Brain microvascular endothelial cell (primary cell): Measurements from ENCODE around the gene RRM2.
"Not testable (repeated sequence)": the region's sequence is repeated elsewhere in the genome, so short reads cannot be mapped to it uniquely, and the experiment has no call there.

Experiments
- DNase-seq: peaks from one replicate; pipeline ENCODE4 v3.0.0-alpha.2; 2020
- H3K27ac ChIP-seq: fragments of 250-450 bp; sonication (Bioruptor Pico); 2 replicates; pipeline ENCODE4 v1.5.1; 2020; ENCODE audit warnings: mild to moderate bottlenecking, moderate library complexity
- H3K27me3 ChIP-seq: fragments of 250-450 bp; sonication (Bioruptor Pico); replicated peaks from 2 replicates; pipeline ENCODE4 v1.5.1; 2020; ENCODE audit warnings: mild to moderate bottlenecking
- H3K36me3 ChIP-seq: fragments of 250-450 bp; sonication (Bioruptor Pico); replicated peaks from 2 replicates; pipeline ENCODE4 v1.5.1; 2020; ENCODE audit warnings: mild to moderate bottlenecking
- H3K4me3 ChIP-seq: 2 replicates; pipeline ENCODE4 v1.5.1; 2011; ENCODE audit warnings: low read depth, mild to moderate bottlenecking, control low read depth, low read length, moderate library complexity
- in situ Hi-C: cut with HindIII; loops from 2 replicates; pipeline ENCODE4 v1.10.0; 2017; ENCODE audit warnings: low sequenced_read_pairs, low pct_ligation_motif_present
- TF ChIP-seq, protein P1 (sequence below): IDR thresholded peaks from 2 replicates; pipeline ENCODE4 v1.5.1; 2011; ENCODE audit warnings: low read depth, mild to moderate bottlenecking, moderate library complexity, low read length, control low read depth, inconsistent platforms; ENCODE audit errors: missing control alignments

RRM2 gene

DNA sequence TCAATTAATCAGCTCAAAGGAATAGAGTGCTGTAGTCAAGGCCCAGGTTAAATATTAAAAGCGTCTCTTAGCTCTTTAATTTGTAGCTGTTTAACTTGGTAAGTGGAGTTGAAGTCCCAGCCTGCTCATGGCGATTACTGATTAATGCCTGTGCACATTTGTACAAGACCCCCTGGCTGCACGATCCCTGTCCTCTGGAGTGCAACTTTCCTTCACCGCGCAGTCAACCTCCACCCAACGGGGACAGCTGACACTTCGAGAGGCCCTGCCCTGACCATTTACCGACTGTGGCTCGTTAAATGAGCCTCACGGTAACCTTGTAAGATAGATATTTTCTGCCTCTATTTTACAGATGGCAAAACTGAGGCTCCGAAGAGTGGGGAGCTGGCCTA is 36.9 kb upstream of the RRM2 start:
- in situ Hi-C loops, result no loop called here
- Histone ChIP-seq H3K36me3 (no peaks in the 10 kb centered on the region), H3K27me3 (peaks cover 45% of the 10 kb centered on the region), H3K4me3 (no peak overlapping the region), H3K27ac (no peak overlapping the region)
- no peak for DNase-seq
- TF ChIP-seq, protein P1, sequence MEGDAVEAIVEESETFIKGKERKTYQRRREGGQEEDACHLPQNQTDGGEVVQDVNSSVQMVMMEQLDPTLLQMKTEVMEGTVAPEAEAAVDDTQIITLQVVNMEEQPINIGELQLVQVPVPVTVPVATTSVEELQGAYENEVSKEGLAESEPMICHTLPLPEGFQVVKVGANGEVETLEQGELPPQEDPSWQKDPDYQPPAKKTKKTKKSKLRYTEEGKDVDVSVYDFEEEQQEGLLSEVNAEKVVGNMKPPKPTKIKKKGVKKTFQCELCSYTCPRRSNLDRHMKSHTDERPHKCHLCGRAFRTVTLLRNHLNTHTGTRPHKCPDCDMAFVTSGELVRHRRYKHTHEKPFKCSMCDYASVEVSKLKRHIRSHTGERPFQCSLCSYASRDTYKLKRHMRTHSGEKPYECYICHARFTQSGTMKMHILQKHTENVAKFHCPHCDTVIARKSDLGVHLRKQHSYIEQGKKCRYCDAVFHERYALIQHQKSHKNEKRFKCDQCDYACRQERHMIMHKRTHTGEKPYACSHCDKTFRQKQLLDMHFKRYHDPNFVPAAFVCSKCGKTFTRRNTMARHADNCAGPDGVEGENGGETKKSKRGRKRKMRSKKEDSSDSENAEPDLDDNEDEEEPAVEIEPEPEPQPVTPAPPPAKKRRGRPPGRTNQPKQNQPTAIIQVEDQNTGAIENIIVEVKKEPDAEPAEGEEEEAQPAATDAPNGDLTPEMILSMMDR, result no peak

DNA sequence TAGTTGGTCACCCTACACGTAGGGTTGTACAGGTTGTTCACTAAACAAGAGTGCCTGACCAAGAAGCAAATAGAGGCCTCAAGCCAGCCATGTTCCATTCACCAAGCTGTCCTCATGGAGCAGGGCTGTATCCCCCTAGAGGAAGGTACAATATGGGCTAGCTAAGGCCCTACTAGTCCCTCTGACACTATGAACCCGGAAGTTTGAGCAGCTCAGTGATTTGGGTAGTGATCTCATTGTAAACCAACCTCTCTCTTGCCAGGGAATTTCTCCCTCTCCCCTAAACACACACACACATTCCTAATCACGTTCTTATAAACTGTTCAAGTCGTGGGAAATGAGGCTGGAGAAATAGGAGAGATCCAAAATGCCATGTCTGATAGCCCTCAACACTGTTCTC is 35.6 kb upstream of the RRM2 start:
- H3K36me3 ChIP-seq, result no peaks in the 10 kb centered on the region
- H3K4me3 ChIP-seq, result no peak overlapping the region
- TF ChIP-seq, protein P1, result no peak
- no peak for DNase-seq
- in situ Hi-C loops, result no loop called here
- no peak overlapping the region for H3K27ac ChIP-seq
- H3K27me3 ChIP-seq, result peaks cover 50% of the 10 kb centered on the region

DNA sequence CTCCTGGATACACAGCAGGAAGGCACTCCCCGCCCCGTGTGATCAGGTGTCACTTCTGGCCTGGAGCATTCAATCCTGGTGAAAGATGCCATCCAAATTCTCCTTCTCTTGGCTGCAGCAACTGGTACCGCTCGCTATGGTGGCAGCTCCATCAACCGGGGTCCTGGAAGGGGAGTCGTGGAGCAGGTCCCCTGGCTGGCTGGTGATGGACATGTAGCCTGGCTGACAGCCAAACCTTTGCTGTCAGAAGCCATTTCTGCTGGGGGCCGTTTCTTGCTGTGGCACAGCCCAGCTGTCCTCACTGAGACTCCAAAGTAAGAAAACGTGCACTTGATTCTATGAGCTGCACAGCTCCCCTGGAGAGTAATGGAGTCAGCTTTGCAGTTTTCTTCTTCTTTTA is 35.2 kb upstream of the RRM2 start:
- in situ Hi-C loops, result no loop called here
- peaks cover 50% of the 10 kb centered on the region for H3K27me3 ChIP-seq
- H3K27ac ChIP-seq, result no peak overlapping the region
- no peaks in the 10 kb centered on the region for H3K36me3 ChIP-seq
- no peak overlapping the region for H3K4me3 ChIP-seq
- no peak for DNase-seq
- TF ChIP-seq, protein P1, result no peak

DNA sequence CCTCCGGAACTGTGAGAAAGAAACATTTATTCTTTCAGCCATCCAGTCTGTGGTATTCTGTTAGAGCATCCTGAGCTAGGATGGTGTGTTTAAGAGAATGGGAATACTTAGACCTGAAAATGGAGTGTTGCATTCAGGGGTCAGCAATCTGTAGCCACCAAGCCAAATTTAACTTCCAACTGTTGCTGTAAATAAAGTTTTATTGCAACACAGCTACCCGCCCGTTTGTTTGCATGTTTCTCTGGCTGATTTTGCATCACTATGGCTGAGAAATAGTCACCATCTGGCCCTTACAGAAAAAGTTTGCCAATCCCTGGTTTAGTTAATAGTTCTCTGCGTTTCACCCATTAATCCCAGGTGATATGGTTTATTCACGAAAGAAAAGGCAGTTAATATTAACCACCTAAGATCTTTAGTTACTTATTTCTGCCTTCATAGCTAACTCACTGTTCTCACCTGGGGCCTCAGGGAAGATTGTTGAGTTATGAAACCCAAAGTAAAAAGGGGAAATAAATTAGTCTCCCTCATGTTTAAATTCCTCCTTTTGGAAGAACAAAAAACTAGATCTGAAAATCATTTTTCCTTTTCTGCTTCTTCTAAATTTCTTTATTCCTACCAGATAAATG is 32.9 kb upstream of the RRM2 start:
- Histone ChIP-seq H3K36me3 (no peaks in the 10 kb centered on the region), H3K4me3 (no peak overlapping the region), H3K27me3 (peaks cover 32% of the 10 kb centered on the region), H3K27ac (no peak overlapping the region)
- TF ChIP-seq, protein P1, result no peak
- in situ Hi-C loops, result no loop called here
- DNase-seq, result no peak

DNA sequence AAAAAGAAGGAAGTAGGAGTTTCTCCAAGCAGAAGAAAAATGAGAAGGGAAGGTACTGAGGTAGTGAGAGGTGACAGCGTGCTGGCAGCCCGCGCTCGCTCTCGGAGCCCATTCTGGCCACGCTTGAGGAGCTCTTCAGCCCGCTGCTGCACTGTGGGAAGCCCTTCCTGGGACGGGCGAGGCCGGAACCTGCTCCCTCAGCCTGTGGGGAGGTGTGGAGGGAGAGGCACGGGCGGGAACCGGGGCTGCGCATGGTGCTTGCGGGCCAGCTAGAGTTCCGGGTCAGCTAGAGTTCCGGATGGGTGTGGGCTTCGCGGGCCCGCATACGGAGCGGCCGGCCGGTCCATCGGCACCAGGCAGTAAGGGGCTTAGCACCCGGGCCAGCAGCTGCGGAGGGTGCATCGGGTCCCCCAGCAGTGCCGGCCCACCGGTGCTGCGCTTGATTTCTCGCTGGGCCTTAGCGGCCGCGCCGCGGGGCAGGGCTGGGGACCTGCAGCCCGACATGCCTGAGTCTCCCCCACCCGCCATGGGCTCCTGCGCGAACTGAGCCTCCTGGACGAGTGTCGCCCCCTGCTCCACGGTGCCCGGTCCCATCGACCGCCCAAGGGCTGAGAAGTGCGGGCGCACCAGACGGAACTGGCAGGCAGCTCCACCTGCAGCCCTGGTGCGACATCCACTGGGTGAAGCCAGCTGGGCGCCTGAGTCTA is 31.2 kb upstream of the RRM2 start:
- TF ChIP-seq, protein P1, result no peak
- peaks cover 28% of the 10 kb centered on the region for H3K27me3 ChIP-seq

DNA sequence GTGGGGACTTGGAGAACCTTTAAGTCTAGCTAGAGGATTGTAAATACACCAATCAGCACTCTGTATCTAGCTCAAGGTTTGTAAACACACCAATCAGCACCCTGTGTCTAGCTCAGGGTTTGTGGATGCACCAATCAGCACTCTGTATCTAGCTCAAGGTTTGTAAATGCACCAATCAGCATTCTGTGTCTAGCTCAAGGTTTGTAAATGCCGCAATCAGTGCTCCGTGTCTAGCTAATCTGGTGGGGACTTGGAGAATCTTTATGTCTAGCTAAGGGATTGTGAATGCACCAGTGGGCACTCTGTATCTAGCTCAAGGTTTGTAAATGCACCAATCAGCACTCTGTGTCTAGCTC is 30.7 kb upstream of the RRM2 start:
- H3K4me3 ChIP-seq, H3K27ac ChIP-seq, DNase-seq, in situ Hi-C loops, H3K36me3 ChIP-seq: not testable (repeated sequence)
- H3K27me3 ChIP-seq, result peaks cover 28% of the 10 kb centered on the region

More for the DNA sequence above, 31.2 kb upstream of the RRM2 start:
- H3K4me3 ChIP-seq, result no peak overlapping the region
- no peak for DNase-seq
- H3K27ac ChIP-seq, result no peak overlapping the region
- in situ Hi-C loops, result no loop called here
- no peaks in the 10 kb centered on the region for H3K36me3 ChIP-seq
